Tibial artery (tissue), 4 donors: ENCODE data around the gene PRSS53.

Experiments used
- DNase-seq, 2 donors: peaks; one replicate each; pipeline ENCODE4 v3.0.0-alpha.2; 2019
- H3K27ac ChIP-seq, 2 donors: fragments of 200-600 bp; sonication (generic) in 1 of 2; 1 replicate in 1 of 2; 2 replicates in 1 of 2; pipeline ENCODE4 v1.5.1; 2018 to 2019; ENCODE audit warnings: mild to moderate bottlenecking in 1 of 2
- H3K27me3 ChIP-seq, 2 donors: fragments of 200-600 bp; sonication (generic) in 1 of 2; one replicate each; pipeline versions ENCODE4 v1.5.1 to v1.6.0; 2016 to 2019
- H3K36me3 ChIP-seq, 3 donors: fragments of 200-600 bp; sonication (generic) in 2 of 3; one replicate each; pipeline ENCODE4 v1.5.1; 2016 to 2019; ENCODE audit warnings: mild to moderate bottlenecking in 2 of 3
- H3K4me1 ChIP-seq, 4 donors: fragments of 200-600 bp; sonication (generic) in 2 of 4; 1 replicate in 3 of 4; 2 replicates in 1 of 4; pipeline ENCODE4 v1.5.1; 2016 to 2019
- H3K4me3 ChIP-seq, 2 donors: fragments of 200-600 bp; sonication (generic) in 1 of 2; 1 replicate in 1 of 2; 2 replicates in 1 of 2; pipeline ENCODE4 v1.5.1; 2018 to 2019; ENCODE audit warnings: mild to moderate bottlenecking in 2 of 2
- H3K9me3 ChIP-seq, 3 donors: fragments of 200-600 bp; sonication (generic) in 1 of 3; one replicate each; pipeline ENCODE4 v1.5.1; 2016 to 2019
- intact Hi-C: fragments of 100-400 bp; cut with DNase I; formaldehyde crosslinking; loops from one replicate; pipeline ENCODE4 v1.15.0; 2023; ENCODE audit warnings: low total_unique reads
- TF ChIP-seq, protein P1 (sequence below), 2 experiments: fragments of 200-600 bp in 1 of 2; fragments of 450-650 bp in 1 of 2; IDR thresholded peaks; one replicate each; pipeline ENCODE4 v1.5.1; 2017 to 2019; ENCODE audit warnings: antibody characterized with exemption in 2 of 2, mild to moderate bottlenecking in 1 of 2, moderate library complexity in 1 of 2

The PRSS53 gene

DNA sequence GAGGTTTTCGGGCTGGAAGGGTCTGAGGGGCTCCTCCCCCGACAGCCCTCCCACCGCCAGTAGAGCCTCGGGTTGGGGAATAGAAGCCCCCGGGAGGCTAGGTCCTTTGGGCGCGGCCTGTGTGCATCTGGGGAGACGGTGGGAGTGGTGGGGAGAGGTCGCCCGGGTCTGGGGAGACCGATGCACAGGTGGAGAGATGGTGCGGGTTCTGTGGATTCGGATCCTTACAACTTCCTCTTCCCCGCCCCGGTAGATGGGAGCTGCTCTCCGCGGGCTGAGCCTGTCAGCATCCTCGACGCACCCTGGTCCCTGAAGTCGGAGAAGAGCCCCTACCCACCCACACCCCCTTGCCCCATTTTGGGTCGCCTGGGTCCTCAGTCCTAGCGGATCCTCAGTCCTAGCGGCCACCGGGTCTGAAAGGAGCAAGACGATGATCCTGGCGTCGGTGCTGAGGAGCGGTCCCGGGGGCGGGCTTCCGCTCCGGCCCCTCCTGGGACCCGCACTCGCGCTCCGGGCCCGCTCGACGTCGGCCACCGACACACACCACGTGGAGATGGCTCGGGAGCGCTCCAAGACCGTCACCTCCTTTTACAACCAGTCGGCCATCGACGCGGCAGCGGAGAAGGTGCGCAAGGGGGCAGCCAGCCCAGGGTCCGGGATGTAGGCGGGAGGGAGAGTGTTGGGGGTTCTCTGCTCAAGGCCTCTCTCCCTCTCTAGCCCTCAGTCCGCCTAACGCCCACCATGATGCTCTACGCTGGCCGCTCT lies 20.2 kb upstream of the PRSS53 start:
- no peak for DNase-seq
- TF ChIP-seq, protein P1, sequence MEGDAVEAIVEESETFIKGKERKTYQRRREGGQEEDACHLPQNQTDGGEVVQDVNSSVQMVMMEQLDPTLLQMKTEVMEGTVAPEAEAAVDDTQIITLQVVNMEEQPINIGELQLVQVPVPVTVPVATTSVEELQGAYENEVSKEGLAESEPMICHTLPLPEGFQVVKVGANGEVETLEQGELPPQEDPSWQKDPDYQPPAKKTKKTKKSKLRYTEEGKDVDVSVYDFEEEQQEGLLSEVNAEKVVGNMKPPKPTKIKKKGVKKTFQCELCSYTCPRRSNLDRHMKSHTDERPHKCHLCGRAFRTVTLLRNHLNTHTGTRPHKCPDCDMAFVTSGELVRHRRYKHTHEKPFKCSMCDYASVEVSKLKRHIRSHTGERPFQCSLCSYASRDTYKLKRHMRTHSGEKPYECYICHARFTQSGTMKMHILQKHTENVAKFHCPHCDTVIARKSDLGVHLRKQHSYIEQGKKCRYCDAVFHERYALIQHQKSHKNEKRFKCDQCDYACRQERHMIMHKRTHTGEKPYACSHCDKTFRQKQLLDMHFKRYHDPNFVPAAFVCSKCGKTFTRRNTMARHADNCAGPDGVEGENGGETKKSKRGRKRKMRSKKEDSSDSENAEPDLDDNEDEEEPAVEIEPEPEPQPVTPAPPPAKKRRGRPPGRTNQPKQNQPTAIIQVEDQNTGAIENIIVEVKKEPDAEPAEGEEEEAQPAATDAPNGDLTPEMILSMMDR (IDR thresholded peaks at IDR 0.05): no peak

DNA sequence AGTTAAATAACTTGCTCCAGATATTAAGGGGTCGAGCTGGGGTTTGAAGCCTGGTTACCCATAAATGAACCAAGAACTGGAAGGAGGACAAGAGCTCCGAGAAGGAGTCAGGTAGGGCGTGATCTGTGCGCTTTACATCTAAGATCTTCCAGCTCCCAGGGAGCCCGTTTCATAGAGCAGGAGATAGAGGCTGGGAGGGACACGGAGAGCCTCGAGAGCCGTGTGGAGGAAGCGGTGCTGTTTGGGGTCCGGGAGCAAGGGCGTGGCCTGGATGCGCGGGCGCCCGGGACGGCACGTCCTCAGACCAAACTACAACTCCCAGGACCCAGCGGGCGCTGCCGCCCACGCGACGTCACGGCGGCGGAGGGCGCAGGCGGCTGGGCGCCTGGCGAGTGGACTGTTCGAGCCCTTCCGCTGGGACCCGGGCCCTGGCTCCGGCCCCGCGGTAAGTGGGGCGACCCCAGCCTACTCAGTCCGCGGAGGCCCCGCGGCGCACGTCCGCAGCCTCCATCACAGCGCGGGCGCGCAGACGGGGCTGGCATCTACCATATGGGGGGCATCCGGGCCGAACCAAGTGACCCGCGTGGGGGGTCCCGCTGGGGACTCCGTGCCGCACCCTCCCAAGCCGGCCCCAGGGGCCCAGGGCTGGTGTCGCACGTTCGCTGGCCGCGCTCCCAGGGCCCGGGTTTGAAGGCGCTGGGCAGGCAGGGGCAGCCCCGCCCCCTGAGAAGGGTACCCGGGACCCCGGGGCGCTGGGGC lies 19.5 kb upstream of the PRSS53 start, which contains the start of gene BCKDK:
Gene BCKDK, plus strand, starts transcription at position 352 of the 759 bp plus-strand sequence. CDS start 838 bp downstream, outside the sequence.
- peaks cover 0 to 34% (median 17%) of the 10 kb centered on the region in 4 donors for H3K4me1 ChIP-seq
- DNase-seq: peak; percentile 66 to 86
- TF ChIP-seq, protein P1 (IDR thresholded peaks at IDR 0.05): no peak
- H3K4me3 ChIP-seq: peak within 1 kb of the TSS; percentile 88 to 93
- peak within 1 kb of the TSS; percentile 94 to 98 for H3K27ac ChIP-seq
- no peaks in the 10 kb centered on the region for H3K9me3 ChIP-seq
- peaks cover 19 to 37% (median 33%) of the 10 kb centered on the region in 3 donors for H3K36me3 ChIP-seq
- intact Hi-C loops: no loop called here
- H3K27me3 ChIP-seq: no peaks in the 10 kb centered on the region

More for the DNA sequence above, 20.2 kb upstream of the PRSS53 start:
- Histone ChIP-seq H3K4me3 (peak overlapping the region; percentile 88 to 93), H3K36me3 (peaks cover 19 to 37% (median 33%) of the 10 kb centered on the region in 3 donors), H3K4me1 (peaks cover 0 to 40% (median 17%) of the 10 kb centered on the region in 4 donors), H3K27me3 (no peaks in the 10 kb centered on the region), H3K27ac (peak overlapping the region; percentile 94 to 98), H3K9me3 (no peaks in the 10 kb centered on the region)
- intact Hi-C loops: no loop called here

DNA sequence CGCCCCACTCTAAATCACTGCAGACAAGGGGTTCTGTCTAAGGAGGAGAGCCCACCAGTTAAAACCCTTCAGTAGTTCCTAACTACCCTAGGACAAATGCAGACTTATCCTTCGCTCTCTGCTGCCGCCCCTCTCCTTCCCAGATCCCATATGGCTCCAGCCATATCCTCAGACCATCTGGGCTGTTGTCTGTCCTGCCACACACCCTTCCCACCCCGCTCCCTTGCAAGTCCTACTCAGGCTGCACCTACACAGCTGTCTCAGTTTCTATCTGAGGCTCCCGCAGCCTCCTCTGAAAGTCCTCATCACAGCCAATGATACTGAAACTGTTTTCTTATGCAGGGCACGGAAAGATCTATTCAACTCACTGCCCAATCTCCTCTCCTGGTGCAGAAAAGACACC lies 18.7 kb upstream of the PRSS53 start:
- Histone ChIP-seq H3K27me3 (no peaks in the 10 kb centered on the region), H3K27ac (peak overlapping the region; percentile 94 to 98), H3K4me1 (peaks cover 0 to 27% (median 17%) of the 10 kb centered on the region in 4 donors), H3K36me3 (peaks cover 19 to 30% (median 30%) of the 10 kb centered on the region in 3 donors), H3K4me3 (no peak overlapping the region), H3K9me3 (no peaks in the 10 kb centered on the region)
- TF ChIP-seq, protein P1 (IDR thresholded peaks at IDR 0.05): no peak
- no peak for DNase-seq
- intact Hi-C loops: no loop called here

DNA sequence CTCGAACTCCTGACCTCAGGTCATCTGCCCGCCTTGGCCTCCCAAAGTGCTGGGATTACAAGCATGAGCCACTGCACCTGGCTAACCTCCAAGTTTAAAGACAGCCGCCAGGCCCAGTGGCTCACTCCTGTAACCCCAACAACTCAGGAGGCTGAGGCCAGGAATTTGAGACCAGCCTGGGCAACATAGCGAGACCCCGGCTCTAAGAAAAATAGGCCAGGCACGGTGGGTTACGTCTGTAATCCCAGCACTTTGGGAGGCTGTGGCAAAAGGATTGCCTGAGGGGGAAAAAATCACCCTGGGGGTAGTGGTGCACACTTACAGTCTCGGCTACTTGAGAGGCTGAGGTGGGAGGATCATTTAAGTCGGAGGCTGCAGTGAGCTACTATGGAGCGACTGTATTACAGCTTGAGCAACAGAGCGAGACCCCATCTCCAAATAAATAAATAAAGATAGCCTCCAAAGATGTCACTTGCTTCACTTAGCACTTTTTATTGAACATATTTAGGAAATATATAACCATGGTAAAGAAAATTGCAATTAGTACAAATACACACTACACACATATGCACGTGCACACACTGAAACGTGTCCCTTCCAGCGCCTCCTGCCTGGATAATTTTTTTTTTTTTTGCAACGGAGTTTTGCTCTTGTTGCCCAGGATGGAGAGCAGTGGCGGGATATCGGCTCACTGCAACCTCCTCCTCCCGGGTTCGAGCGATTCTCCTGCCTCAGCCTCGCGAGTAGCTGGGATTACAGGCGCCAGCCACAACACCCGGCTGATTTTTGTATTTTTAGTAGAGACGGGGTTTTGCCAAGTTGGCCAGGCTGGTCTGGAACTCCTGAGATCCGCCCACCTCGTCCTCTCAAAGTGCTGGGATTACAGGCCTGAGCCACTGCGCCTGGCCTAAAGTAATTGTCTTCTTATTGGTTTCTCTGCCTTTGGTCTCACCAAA lies 18.0 kb upstream of the PRSS53 start:
- H3K27me3 ChIP-seq: no peaks in the 10 kb centered on the region
- DNase-seq: no peak
- no peaks in the 10 kb centered on the region for H3K9me3 ChIP-seq
- no peak overlapping the region for H3K27ac ChIP-seq
- intact Hi-C loops: no loop called here
- no peak overlapping the region for H3K4me3 ChIP-seq
- H3K36me3 ChIP-seq: peaks cover 13 to 23% (median 23%) of the 10 kb centered on the region in 3 donors
- TF ChIP-seq, protein P1 (IDR thresholded peaks at IDR 0.05): no peak
- peaks cover 0 to 23% (median 16%) of the 10 kb centered on the region in 4 donors for H3K4me1 ChIP-seq
